GM23338 (cell line): ENCODE results near the gene GRM4. TPM values are rescaled to one million over a fixed set of nuclear protein-coding genes. Genes with fewer than 3 reads are reported as not detected.

Experiments
- ATAC-seq: fragments of 200-7000 bp; cut with Tn5 transposase; 3 replicates; pipeline ENCODE4 v1.9.1; 2020
- DNase-seq: peaks from one replicate; pipeline ENCODE4 v3.0.0-alpha.2; 2015; ENCODE audit warnings: low spot score
- H2AFZ ChIP-seq: fragments of 200-600 bp; sonication (generic); 2 replicates; pipeline ENCODE4 v1.8.0; 2016; ENCODE audit warnings: antibody characterized with exemption, mild to moderate bottlenecking, moderate library complexity
- H3F3A ChIP-seq: fragments of 200-600 bp; sonication (generic); replicated peaks from 2 replicates; pipeline ENCODE4 v1.8.0; 2017; ENCODE audit warnings: antibody characterized with exemption, mixed run types, low read depth
- H3K27ac ChIP-seq: fragments of 200-600 bp; sonication (generic); 2 replicates; pipeline ENCODE4 v1.6.1; 2016; ENCODE audit warnings: low read depth
- H3K27me3 ChIP-seq: fragments of 200-600 bp; sonication (generic); 2 replicates; pipeline ENCODE4 v1.8.0; 2016; ENCODE audit warnings: mild to moderate bottlenecking, mixed run types, moderate library complexity; ENCODE audit not compliant: insufficient read depth
- H3K36me3 ChIP-seq: fragments of 200-600 bp; sonication (generic); 2 replicates; pipeline ENCODE4 v1.8.0; 2016; ENCODE audit warnings: mild to moderate bottlenecking; ENCODE audit not compliant: insufficient read depth
- H3K4me1 ChIP-seq: fragments of 200-600 bp; sonication (generic); 2 replicates; pipeline ENCODE4 v1.8.0; 2016; ENCODE audit warnings: mild to moderate bottlenecking, moderate library complexity; ENCODE audit not compliant: insufficient read depth
- H3K4me2 ChIP-seq: fragments of 200-600 bp; sonication (generic); 2 replicates; pipeline ENCODE4 v1.7.1; 2017; ENCODE audit warnings: mixed run types
- H3K4me3 ChIP-seq: fragments of 200-600 bp; sonication (generic); 2 replicates; pipeline ENCODE4 v1.6.1; 2016; ENCODE audit warnings: mixed run types
- H3K79me2 ChIP-seq: fragments of 200-600 bp; sonication (generic); replicated peaks from 2 replicates; pipeline ENCODE4 v1.8.0; 2017; ENCODE audit warnings: mild to moderate bottlenecking; ENCODE audit not compliant: insufficient read depth
- H3K9me2 ChIP-seq: fragments of 200-600 bp; sonication (generic); 2 replicates; pipeline ENCODE4 v1.8.0; 2017; ENCODE audit not compliant: insufficient read depth
- H4K20me1 ChIP-seq: fragments of 200-600 bp; sonication (generic); replicated peaks from 2 replicates; pipeline ENCODE4 v1.8.0; 2017; ENCODE audit warnings: mild to moderate bottlenecking; ENCODE audit not compliant: insufficient read depth
- H3K27ac Mint-ChIP-seq: 2 replicates; pipeline ENCODE4 v1.8.0; 2020; ENCODE audit warnings: inconsistent platforms, mild to moderate bottlenecking, moderate library complexity, mixed read lengths
- H3K27me3 Mint-ChIP-seq: 3 replicates; pipeline ENCODE4 v1.8.0; 2022; ENCODE audit warnings: low read depth, mild to moderate bottlenecking, moderate library complexity, mixed read lengths, inconsistent platforms; ENCODE audit not compliant: insufficient read depth, poor library complexity
- H3K36me3 Mint-ChIP-seq: 3 replicates; pipeline ENCODE4 v1.8.0; 2021; ENCODE audit warnings: low read depth, mild to moderate bottlenecking, inconsistent platforms, moderate library complexity, mixed read lengths
- H3K4me1 Mint-ChIP-seq: 3 replicates; pipeline ENCODE4 v1.8.0; 2020; ENCODE audit warnings: mild to moderate bottlenecking, inconsistent platforms, mixed read lengths
- H3K4me3 Mint-ChIP-seq: 3 replicates; pipeline ENCODE4 v1.8.0; 2021; ENCODE audit warnings: moderate library complexity, mild to moderate bottlenecking, inconsistent platforms, mixed read lengths
- H3K9me3 Mint-ChIP-seq: 3 replicates; pipeline ENCODE4 v1.8.0; 2020; ENCODE audit warnings: moderate library complexity, mild to moderate bottlenecking, inconsistent platforms, mixed read lengths
- CREB1 ChIP-seq: fragments of 250-450 bp; sonication (Bioruptor Pico); IDR thresholded peaks from 2 replicates; pipeline ENCODE4 v1.5.0; 2020; ENCODE audit warnings: low read depth, mild to moderate bottlenecking, moderate library complexity
- CTCF ChIP-seq, 2 experiments: fragments of 200-600 bp in 1 of 2; sonication (generic) in 1 of 2; conservative IDR thresholded peaks; 2 replicates each; pipeline versions ENCODE4 v1.5.1 to v1.6.1; 2016 to 2017; ENCODE audit warnings: antibody characterized with exemption in 2 of 2, low read depth in 2 of 2, mild to moderate bottlenecking in 2 of 2, moderate library complexity in 1 of 2
- ETS1 ChIP-seq: IDR thresholded peaks from 2 replicates; pipeline ENCODE4 v1.6.1; 2016; ENCODE audit warnings: antibody characterized with exemption
- EZH2 ChIP-seq: fragments of 200-600 bp; sonication (generic); IDR thresholded peaks from one replicate; pipeline ENCODE4 v1.8.0; 2017; ENCODE audit warnings: antibody characterized with exemption, mild to moderate bottlenecking, low read depth; ENCODE audit not compliant: unreplicated experiment
- EZH2phosphoT487 ChIP-seq: fragments of 200-600 bp; sonication (generic); IDR thresholded peaks from one replicate; pipeline ENCODE4 v1.8.1; 2018; ENCODE audit warnings: antibody characterized with exemption; ENCODE audit not compliant: unreplicated experiment
- JUNB ChIP-seq: IDR thresholded peaks from one replicate; pipeline ENCODE4 v1.6.1; 2016; ENCODE audit warnings: antibody characterized with exemption; ENCODE audit not compliant: unreplicated experiment
- NANOG ChIP-seq: IDR thresholded peaks from 2 replicates; pipeline ENCODE4 v1.6.1; 2016; ENCODE audit warnings: antibody characterized with exemption, borderline replicate concordance
- POLR2AphosphoS5 ChIP-seq: IDR thresholded peaks from 2 replicates; pipeline ENCODE4 v1.6.1; 2016; ENCODE audit warnings: antibody characterized with exemption, low read depth
- REST ChIP-seq: IDR thresholded peaks from one replicate; pipeline ENCODE4 v1.6.1; 2018; ENCODE audit warnings: antibody characterized with exemption; ENCODE audit not compliant: unreplicated experiment
- STAT1 ChIP-seq: IDR thresholded peaks from one replicate; pipeline ENCODE4 v1.6.1; 2016; ENCODE audit warnings: antibody characterized with exemption; ENCODE audit not compliant: unreplicated experiment
- ZNF114 ChIP-seq: fragments of 250-450 bp; sonication (Bioruptor Pico); IDR thresholded peaks from 2 replicates; pipeline ENCODE4 v1.5.0; 2020; ENCODE audit warnings: mild to moderate bottlenecking, moderate library complexity
- ZNF331 ChIP-seq: fragments of 250-450 bp; sonication (Bioruptor Pico); IDR thresholded peaks from 2 replicates; pipeline ENCODE4 v1.5.0; 2020; ENCODE audit warnings: low read depth, mild to moderate bottlenecking, moderate library complexity
- polyA plus RNA-seq: library from polyadenylated mRNA; unstranded; fragments of >200 nt; fragmentation: Nextera tagmentation; extraction: Ambion mirVana; gene quantifications from 2 replicates; pipeline ENCODE4 v1.2.1, GENCODE V29; 2016
- total RNA-seq: library from RNA; depleted of rRNA; stranded (reverse); fragments of >200 nt; shearing (Covaris generic); gene quantifications from 2 replicates; pipeline ENCODE4 v1.2.3, GENCODE V29; 2014
- TF ChIP-seq, protein P1 (sequence below): fragments of 250-450 bp; sonication (Bioruptor Pico); IDR thresholded peaks from 2 replicates; pipeline ENCODE4 v1.5.0; 2020; ENCODE audit warnings: mild to moderate bottlenecking, moderate library complexity

Gene GRM4
- total and polyA plus RNA-seq, 2 experiments from 2014 or later, result 7.0 to 30.6 TPM

DNA sequence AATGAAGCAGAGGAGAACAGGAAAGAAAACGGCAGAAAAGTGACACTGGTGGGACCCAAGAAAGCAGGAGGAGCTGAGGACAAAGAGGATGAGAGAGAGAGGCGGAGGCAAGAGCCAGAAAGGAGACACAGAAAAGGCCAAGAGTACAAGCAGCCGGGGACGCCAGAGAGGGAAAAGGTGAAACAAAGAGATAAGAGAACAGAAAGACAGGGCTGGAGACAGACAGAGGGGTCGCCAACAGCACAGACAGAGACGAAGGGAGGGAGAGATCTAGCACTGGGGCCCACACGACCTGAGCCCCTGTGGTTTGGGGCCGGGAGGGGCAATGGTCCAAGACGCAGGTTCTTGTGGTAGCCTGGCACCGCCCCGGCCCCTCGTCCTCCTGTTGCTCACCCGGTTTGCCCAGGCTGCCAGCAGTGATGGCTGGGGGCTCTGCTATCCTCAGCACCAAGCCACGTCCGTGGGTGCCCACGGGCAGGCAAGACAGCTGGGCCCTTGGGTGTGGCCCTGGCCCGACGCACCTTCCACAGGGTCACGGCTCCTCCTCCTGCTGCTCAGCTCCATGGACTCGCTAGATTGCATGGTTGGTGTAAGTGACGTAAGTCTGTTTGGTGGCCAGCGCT is 123.5 kb downstream of the GRM4 start:
- H3K27ac Mint-ChIP-seq, result no peak overlapping the region; the same call in 1 of the 2 replicates
- Histone ChIP-seq H3K9me2 (no peaks in the 10 kb centered on the region), H4K20me1 (no peaks in the 10 kb centered on the region), H3K27ac (no peak overlapping the region), H3K36me3 (no peaks in the 10 kb centered on the region), H3K4me1 (no peaks in the 10 kb centered on the region), H3K79me2 (no peaks in the 10 kb centered on the region), H3F3A (no peaks in the 10 kb centered on the region), H2AFZ (no peak overlapping the region), H3K4me3 (no peak overlapping the region), H3K27me3 (no peaks in the 10 kb centered on the region), H3K4me2 (no peak overlapping the region)
- peaks cover 9% of the 10 kb centered on the region for H3K9me3 Mint-ChIP-seq
- TF ChIP-seq CTCF (conservative IDR thresholded peaks at IDR 0.05; ENCODE audit: low read depth in 2 of 2) (no peak), ZNF114 (CRISPR knock-in tag) (no peak), NANOG (no peak), EZH2phosphoT487 (no peak), STAT1 (no peak), EZH2 (no peak), JUNB (no peak), POLR2AphosphoS5 (no peak), ETS1 (no peak), ZNF331 (CRISPR knock-in tag) (no peak), CREB1 (no peak), REST (no peak)
- TF ChIP-seq, protein P1, sequence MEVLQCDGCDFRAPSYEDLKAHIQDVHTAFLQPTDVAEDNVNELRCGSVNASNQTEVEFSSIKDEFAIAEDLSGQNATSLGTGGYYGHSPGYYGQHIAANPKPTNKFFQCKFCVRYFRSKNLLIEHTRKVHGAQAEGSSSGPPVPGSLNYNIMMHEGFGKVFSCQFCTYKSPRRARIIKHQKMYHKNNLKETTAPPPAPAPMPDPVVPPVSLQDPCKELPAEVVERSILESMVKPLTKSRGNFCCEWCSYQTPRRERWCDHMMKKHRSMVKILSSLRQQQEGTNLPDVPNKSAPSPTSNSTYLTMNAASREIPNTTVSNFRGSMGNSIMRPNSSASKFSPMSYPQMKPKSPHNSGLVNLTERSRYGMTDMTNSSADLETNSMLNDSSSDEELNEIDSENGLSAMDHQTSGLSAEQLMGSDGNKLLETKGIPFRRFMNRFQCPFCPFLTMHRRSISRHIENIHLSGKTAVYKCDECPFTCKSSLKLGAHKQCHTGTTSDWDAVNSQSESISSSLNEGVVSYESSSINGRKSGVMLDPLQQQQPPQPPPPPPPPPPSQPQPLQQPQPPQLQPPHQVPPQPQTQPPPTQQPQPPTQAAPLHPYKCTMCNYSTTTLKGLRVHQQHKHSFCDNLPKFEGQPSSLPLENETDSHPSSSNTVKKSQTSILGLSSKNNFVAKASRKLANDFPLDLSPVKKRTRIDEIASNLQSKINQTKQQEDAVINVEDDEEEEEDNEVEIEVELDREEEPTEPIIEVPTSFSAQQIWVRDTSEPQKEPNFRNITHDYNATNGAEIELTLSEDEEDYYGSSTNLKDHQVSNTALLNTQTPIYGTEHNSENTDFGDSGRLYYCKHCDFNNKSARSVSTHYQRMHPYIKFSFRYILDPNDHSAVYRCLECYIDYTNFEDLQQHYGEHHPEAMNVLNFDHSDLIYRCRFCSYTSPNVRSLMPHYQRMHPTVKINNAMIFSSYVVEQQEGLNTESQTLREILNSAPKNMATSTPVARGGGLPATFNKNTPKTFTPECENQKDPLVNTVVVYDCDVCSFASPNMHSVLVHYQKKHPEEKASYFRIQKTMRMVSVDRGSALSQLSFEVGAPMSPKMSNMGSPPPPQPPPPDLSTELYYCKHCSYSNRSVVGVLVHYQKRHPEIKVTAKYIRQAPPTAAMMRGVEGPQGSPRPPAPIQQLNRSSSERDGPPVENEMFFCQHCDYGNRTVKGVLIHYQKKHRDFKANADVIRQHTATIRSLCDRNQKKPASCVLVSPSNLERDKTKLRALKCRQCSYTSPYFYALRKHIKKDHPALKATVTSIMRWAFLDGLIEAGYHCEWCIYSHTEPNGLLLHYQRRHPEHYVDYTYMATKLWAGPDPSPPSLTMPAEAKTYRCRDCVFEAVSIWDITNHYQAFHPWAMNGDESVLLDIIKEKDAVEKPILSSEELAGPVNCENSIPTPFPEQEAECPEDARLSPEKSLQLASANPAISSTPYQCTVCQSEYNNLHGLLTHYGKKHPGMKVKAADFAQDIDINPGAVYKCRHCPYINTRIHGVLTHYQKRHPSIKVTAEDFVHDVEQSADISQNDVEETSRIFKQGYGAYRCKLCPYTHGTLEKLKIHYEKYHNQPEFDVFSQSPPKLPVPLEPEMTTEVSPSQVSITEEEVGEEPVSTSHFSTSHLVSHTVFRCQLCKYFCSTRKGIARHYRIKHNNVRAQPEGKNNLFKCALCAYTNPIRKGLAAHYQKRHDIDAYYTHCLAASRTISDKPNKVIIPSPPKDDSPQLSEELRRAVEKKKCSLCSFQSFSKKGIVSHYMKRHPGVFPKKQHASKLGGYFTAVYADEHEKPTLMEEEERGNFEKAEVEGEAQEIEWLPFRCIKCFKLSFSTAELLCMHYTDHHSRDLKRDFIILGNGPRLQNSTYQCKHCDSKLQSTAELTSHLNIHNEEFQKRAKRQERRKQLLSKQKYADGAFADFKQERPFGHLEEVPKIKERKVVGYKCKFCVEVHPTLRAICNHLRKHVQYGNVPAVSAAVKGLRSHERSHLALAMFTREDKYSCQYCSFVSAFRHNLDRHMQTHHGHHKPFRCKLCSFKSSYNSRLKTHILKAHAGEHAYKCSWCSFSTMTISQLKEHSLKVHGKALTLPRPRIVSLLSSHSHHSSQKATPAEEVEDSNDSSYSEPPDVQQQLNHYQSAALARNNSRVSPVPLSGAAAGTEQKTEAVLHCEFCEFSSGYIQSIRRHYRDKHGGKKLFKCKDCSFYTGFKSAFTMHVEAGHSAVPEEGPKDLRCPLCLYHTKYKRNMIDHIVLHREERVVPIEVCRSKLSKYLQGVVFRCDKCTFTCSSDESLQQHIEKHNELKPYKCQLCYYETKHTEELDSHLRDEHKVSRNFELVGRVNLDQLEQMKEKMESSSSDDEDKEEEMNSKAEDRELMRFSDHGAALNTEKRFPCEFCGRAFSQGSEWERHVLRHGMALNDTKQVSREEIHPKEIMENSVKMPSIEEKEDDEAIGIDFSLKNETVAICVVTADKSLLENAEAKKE (CRISPR knock-in tag), result no peak
- DNase-seq (no peak), ATAC-seq (no peak)
- H3K4me1 Mint-ChIP-seq, result peaks cover 3% of the 10 kb centered on the region; the same call in 1 of the 3 replicates
- H3K36me3 Mint-ChIP-seq, result peaks cover 26% of the 10 kb centered on the region
- H3K27me3 Mint-ChIP-seq, result peaks cover 19% of the 10 kb centered on the region
- no peak overlapping the region for H3K4me3 Mint-ChIP-seq
